ENCODE data around the gene TMEM244. TPM values are rescaled to one million over a fixed set of nuclear protein-coding genes. Genes with fewer than 3 reads are reported as not detected.

The TMEM244 gene
- total and polyA plus RNA-seq, 2 of the 4 experiments (the other 2 are of a cell fraction), result 0.21 to 0.36 TPM

GRCh38 chr6:129817821-129818220, 43.3 kb downstream of the TMEM244 start:
- H3K27me3 ChIP-seq (ENCODE audit: control insufficient read depth, insufficient read depth, low read length), result no peaks in the 10 kb centered on the region; the same call in 1 of the 2 replicates
- H3K4me3 ChIP-seq (ENCODE audit: insufficient read depth, low read depth, low read length), result no peak overlapping the region
- H4K8ac ChIP-seq (ENCODE audit: low read depth in 2 of 2, low read length in 2 of 2), result no peak overlapping the region
- H2AK5ac ChIP-seq (ENCODE audit: low read depth, low read length), result no peak overlapping the region
- peak overlapping the region; percentile 33 for H2AFZ ChIP-seq (replicated peaks; ENCODE audit: low read length, poor library complexity)
- H4K20me1 ChIP-seq (ENCODE audit: insufficient read depth, low read length), result no peaks in the 10 kb centered on the region
- no TSS peak for BruUV-seq (replicated peaks)
- no peaks in the 10 kb centered on the region for H3K9me3 ChIP-seq (ENCODE audit: control insufficient read depth, insufficient read depth, low read length)
- no peak overlapping the region for H3K4ac ChIP-seq (ENCODE audit: low read depth, low read length)
- no peak overlapping the region for H3K18ac ChIP-seq (ENCODE audit: low read depth, low read length)
- whole genome bisulfite sequencing, 2 experiments (ENCODE audit: extremely low coverage in 2 of 2, insufficient read length in 1 of 2), result no CpG with 5 or more reads among the region's 1 CpG
- ATAC-seq (ENCODE audit: low read depth), result no peak
- TF ChIP-seq ELK1 (IDR thresholded peaks at IDR 0.05; ENCODE audit: borderline replicate concordance, low read depth, low read length), result no peak
- no peak for TF ChIP-seq MXI1 (IDR thresholded peaks at IDR 0.05; ENCODE audit: borderline replicate concordance, low read depth, low read length)
- TF ChIP-seq BHLHE40 (IDR thresholded peaks at IDR 0.05; ENCODE audit: low read depth, low read length), result no peak
- no peak for TF ChIP-seq POLR2A (IDR thresholded peaks at IDR 0.05; ENCODE audit: low read depth, low read length)
- TF ChIP-seq RFX5 (IDR thresholded peaks at IDR 0.05; ENCODE audit: low read depth, low read length), result no peak
- no peak overlapping the region for H2BK120ac ChIP-seq (ENCODE audit: low read depth, low read length)
- H3K9ac ChIP-seq (ENCODE audit: low read depth, low read length), result no peak overlapping the region
- 0 out of 2 replicates have a peak overlapping the region, but pooled peaks have one; percentile 59 for H3K14ac ChIP-seq (replicated peaks; ENCODE audit: low read depth, low read length)
- H2BK15ac ChIP-seq (ENCODE audit: low read depth, low read length), result no peak overlapping the region
- H2AK9ac ChIP-seq (replicated peaks; ENCODE audit: low read depth, low read length, poor library complexity), result no peak overlapping the region
- no peak overlapping the region for H3K56ac ChIP-seq (ENCODE audit: extremely low read depth, insufficient read depth, low read length)
- H3K79me1 ChIP-seq (ENCODE audit: low read depth in 1 of 2, low read length in 2 of 2), result no peaks in the 10 kb centered on the region
- dilution Hi-C loops (cut with HindIII; ENCODE audit: low sequenced_read_pairs, unreplicated experiment), result no loop called here
- no peak overlapping the region for H3K23ac ChIP-seq (ENCODE audit: low read depth, low read length)
- CTCF ChIA-PET, result no interaction called here
- no peak overlapping the region for H2BK20ac ChIP-seq (ENCODE audit: low read depth, low read length)
- H4K91ac ChIP-seq (ENCODE audit: insufficient read depth, low read depth, low read length), result no peak overlapping the region
- POLR2A ChIA-PET (ENCODE audit: unreplicated experiment), result no interaction called here
- no peak overlapping the region for H3K4me2 ChIP-seq (ENCODE audit: low read depth, low read length)
- no peaks in the 10 kb centered on the region for H3K4me1 ChIP-seq (ENCODE audit: control insufficient read depth, insufficient read depth, low read length)
- H4K5ac ChIP-seq (ENCODE audit: low read depth, low read length), result no peak overlapping the region
- no peak overlapping the region for H3K27ac ChIP-seq (ENCODE audit: insufficient read depth, low read length)
- H3K36me3 ChIP-seq (ENCODE audit: control insufficient read depth, insufficient read depth, low read length), result no peaks in the 10 kb centered on the region
- no peaks in the 10 kb centered on the region for H3K9me1 ChIP-seq (ENCODE audit: insufficient read depth, low read length)
- no peak for DNase-seq
- no peak overlapping the region for H2BK5ac ChIP-seq (ENCODE audit: low read depth, low read length, poor library complexity, severe bottlenecking)
- in situ Hi-C loops (cut with MboI; ENCODE audit: low sequenced_read_pairs), result no loop called here
- intact Hi-C loops (cut with micrococcal nuclease), result no loop called here

Data from IMR-90 (cell line).